ENCODE data around the gene ASTL.
"Not testable (repeated sequence)": the region's sequence is repeated elsewhere in the genome, so short reads cannot be mapped to it uniquely, and the experiment has no call there.

Gene ASTL

GRCh38 chr2:96145036-96145847 is 6.9 kb upstream of the ASTL start, which contains the start of gene DUSP2:
Gene DUSP2, minus strand, starts transcription at chr2:96145440. Its CDS starts 86 bp downstream, at chr2:96145354.
- DNase-seq, result no peak

DNA sequence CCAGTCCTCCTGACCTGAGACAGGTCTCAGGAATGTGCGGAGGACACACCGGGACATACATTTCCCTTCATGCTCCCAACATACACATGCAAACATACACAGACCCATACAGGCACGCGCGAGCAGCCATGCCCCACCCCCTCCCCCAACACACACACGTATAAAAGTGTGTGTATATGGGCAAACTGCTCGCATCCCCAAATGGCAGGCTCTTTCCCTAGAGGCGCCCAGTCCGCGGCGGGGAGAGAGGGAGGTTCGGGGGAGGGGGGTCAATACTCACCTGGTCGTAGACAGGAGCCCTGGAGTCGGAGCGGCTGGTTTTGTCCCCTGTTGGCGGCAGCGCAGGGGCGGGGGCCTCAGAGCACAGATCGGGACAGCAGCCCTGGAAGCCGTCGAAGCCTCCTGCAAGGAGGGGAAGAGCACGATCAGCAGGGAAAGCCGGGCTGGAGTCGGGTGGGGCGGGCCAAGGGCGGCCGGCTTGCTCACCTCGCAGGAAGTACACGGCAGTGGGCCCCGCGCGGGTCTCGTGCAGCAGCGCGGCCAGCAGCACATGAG is 6.3 kb upstream of the ASTL start:
- no peak for DNase-seq

DNA sequence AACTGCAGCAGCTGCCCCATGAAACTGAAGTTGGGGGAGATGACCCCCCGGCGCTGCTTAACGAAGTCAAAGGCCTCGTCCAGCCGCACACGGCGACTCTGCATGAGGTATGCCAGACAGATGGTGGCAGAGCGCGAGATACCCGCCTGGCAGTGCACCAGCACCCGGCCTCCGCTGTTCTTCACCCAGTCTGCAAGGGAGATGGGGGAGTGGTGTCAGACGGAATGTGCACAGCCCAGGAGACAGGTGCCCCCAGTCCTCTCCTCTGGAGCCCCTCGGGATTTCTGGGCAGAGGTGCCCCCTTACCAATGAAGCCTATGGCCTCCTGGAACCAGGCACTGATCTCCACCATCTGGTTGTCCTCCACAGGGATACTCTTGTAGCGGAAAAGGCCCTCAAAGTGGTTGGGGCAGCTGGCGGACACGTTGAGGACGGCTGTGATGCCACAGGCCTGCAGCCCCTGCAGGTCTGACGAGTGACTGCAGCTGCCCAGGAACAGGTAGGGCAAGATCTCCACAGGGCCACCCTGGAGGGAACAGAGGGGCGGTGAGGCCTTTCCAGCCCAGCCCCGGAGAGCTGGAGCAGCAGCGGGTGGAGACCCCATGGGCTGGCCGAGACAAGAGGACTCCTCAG is 5.7 kb upstream of the ASTL start:
- no peak for DNase-seq

- no peak for DNase-seq
These were observed 5.0 kb upstream of the ASTL start for GRCh38 chr2:96143231-96143847.

- no peak for DNase-seq
These were observed 4.2 kb upstream of the ASTL start for GRCh38 chr2:96142217-96143113.

DNA sequence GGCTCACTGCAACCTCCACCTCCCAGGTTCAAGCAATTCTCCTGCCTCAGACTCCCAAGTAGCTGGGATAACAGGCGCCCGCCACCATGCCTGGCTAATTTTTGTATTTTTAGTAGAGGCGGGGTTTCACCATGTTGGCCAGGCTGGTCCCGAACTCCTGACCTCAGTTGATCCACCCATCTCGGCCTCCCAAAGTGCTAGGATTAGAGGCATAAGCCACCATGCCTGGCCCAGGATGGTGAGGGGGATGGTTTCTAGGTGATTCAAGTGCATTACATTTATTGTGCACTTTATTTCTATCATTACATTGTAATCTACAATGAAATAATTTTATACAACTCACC is 3.3 kb upstream of the ASTL start:
- DNase-seq, result not testable (repeated sequence)

DNA sequence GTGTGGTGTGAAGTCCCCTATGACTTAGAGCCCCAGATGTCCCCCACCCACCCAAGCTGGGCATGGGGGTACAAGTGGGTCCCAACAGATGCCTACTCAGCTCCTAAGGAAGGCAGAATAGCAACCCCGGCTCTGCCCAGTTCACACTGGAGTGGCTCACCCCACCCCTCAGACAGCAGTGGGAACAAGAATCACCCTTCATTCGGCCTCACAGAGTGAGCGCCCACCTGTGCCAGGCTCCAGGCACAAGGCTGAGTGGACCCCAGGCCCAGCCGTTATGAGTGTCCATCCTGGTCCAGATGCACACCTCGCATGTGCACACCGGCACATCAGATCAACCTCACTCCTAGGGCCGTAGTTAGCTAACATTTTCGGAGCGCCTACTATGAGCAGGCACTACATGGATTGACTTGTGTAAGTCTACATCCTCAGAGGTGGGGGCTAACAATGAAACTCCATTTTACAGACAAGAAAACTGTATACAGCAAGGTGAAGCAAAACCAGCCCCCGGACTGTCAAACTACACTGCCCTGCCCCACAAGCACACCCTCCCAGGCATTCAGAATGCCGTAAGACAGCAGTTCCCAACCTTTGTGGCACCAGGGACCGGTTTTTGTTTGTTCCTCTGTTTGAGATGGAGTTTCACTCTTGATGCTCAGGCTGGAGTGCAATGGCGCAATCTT is 2.8 kb upstream of the ASTL start:
- no peak for DNase-seq

DNA sequence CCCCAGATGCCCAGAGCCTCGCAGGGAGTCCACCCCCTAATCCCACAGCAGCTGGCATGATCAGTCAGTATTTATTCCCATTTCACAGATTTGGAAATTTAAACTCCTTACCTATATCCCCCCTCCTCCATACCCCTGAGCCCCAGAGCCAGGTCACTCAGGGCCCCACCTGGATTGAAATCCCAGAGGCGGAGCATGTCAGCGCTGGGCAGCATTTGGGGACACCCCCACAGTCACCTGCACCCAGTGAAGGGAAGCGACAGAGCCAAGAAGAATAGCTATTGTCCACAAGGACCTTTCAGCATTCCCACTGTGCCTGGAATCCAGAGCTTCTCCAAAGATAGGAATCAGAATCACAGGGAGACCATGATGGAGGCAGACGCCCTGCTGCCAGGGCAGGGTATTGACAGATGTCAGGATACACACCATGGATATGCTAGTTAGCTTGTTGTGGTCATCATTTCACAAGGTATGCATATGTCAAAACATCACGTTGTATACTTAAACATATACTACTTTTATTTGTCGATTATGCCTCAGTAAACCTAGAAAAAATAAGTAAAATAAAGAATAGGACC is 968 bp upstream of the ASTL start:
- no peak for DNase-seq

DNA sequence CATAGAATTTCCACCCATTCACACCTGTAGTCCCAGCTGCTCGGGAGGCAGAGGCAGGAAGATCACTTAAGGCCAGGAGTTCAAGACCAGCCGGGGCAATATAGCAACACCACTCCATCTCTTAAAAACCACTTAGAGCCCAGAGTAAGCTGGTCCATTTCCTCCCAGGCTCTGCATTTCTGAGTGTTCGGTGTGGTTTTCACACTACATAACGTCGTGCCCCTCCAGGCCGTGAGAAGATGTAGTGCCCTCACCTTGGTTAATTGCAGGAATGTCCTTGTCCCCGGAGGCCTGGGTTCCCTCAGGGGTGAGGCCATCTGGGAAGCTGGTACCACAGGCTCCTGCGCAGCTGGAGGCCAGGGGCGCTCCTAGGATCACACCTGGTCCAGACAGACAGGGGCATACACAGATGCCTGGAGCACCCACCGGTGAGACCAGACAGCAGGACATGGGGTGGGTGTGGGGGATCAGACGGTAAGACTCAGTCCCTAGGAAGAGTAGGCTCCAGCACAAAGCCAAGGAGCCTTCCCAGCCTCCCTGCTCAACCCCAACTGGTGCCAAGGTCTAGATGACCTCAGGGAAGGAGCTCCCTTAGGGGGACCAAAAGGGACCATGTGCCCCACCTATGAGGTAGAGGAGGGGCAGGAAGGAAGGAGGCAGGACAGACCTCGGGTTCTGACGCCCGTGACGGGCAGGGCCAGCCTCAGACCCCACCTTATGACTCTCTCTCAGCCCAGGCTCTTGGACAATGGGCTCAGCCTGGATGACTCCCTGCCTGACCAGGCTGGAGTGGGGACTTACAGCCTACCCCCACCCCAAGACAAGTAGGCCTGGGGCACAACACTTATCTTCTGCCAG is 752 bp downstream of the ASTL start:
- DNase-seq, result no peak

DNA sequence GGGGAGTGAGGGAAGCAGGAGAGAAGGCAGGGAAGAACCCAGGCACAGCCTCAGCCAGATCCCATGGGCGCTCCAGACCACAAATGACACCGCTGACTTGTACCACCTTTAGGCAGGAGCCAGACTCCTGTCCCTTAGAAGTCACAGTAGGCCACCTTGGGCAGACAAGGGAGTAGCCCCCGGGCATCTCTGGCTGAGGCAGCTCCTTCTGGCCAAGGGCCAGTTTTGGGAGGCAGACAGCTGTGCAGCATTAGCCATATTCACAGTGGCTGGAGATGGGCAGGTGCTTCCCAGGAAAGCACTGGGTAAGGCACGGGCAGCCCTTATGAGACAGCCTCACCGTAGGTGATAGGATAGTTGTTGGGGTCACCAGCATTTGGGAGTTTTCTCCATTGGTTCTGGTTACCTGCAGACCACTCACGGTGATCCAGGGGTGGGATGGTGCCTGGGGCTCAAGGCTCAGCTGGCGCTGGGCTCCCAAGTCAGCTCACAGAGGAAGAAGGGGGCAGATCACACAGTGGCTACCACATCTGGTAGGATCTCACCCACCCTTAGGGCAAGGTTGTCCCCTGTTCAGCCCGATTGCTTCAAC is 2.1 kb downstream of the ASTL start:
- DNase-seq, result no peak

DNA sequence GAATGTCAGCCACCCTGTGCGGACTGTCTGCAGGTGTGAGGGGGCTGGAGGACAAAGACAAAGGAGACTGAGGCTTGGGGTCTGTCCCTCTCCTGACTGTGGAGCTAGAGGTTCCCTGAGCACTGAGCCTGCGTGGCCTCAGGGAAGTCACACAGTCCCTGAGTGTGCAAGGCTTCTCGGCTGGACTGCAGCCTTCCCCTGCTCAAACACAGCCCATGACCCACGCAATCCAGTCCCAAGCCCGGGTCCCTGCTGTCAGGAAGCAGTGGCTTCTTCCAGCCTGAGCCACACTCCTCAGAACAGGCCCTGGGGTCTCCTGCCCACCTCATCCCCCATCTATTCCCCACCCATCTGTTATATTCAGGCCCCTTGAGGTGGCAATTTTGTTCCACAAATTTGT is 2.7 kb downstream of the ASTL start:
- no peak for DNase-seq

DNA sequence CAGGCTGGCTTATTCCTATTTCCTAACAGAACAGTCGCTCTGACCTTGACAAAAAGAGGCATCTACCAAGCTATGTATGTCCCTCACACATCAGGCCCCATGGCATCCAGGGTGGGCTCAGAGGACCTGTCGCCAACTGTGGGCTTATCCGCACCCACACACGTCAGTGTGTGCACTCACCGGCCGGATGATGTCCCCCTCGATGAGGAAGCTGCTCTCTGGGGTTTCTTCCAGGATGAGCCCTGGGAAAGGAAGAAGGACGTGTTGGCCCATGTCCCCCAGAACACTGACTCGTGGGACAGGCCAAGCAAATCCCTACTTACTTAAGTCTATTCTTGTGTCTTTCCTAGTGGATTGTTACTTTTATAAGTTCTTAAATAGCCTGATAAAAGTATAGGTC is 3.1 kb downstream of the ASTL start:
- DNase-seq, result no peak

- no peak for DNase-seq
These were observed 3.9 kb downstream of the ASTL start for GRCh38 chr2:96134421-96134820.

DNA sequence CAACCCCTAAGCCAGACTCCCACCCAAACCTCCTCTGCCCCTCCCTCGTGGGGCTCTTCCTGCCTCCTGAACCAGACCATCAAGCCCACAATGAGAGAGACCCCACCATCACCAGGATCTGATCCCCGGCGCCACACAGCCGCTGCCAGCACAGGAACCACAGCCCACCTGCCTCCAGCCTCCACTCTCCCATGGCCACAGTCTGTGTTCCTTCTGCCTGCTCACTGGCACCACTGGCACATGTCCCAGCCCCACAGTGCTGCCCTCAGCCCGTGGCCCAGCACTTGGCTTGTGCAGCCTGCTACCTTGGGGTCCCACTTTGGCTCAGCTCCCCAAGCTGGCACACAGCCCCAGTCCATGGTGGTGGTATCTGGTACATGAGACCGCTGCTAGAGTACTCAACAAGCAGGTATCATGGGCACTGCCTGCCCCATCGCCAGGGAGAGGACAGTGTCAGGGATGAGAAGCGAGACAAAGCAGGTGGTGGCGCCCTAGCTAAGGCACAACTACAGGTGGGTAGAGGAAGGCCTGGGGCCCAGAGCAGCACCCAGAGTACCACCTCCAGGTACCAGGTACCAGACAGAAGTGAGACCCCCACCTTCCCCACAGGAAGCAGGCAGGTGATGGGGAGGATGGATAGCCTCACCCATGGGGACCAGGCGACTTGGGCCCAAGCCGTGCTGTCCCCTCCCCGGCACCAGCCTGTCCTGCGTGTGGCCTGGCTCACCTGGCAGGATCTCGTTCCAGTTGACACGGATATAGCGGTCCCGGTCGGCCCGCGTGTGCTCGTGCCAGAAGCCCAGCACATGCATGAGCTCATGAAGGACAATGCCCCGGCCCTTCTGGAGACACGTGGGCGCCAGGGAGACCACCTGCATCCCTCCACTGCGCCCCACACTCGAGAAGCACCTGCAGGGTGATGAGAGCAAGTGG is 6.2 kb downstream of the ASTL start:
- no peak for DNase-seq

DNA sequence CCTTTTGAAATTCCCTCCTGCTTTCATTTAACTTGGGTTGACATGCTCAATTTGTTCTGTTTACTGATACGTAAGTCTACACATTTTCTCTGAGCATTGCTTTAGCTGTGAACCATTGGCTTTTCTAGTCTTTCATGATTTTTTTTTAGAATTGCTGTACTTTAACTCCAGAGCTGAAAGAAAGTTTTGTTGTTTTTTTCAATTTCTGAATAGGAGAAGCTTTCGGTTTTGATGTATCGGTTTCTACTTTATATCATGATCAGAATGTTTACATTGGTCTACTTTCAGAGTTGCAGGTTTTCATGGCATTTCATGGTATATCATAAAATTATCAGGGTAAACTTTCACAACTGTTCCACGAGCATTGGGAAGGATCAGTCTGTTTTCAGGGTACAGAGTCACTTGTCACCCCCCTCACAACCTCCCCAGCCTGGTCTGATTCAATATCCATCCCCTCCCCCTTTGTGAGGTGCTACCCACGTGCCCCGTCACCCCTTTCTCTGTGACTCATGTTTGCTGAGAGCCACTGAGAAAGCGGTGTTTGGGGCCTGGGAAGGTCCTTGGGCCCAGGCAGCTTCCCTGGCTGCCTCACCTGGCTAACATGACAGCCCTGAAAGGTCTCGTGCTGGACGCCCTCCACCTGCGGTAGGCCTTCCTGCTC is 7.0 kb downstream of the ASTL start:
- no peak for DNase-seq

DNA sequence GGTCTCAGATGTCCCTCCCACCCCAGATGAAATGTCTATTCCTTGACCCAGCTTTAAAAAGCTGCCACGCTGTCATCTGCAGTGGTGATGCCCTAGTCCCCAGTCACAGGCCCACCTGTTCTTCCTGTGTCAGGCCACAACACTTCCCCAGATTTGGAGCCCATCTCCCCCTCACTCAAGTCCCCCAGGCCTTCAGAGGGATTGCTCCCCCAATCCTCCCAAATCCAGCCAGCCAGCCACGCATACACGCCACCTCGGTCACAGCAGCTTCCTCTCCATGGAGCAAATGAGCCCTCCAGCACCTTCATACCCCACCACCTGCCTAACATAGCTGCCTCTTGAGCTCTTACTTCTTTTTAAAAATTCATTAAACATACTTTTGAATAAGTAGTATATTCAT is 7.8 kb downstream of the ASTL start:
- DNase-seq, result no peak

GRCh38 chr2:96129528-96130120 is 8.7 kb downstream of the ASTL start:
- no peak for DNase-seq

GRCh38 chr2:96128456-96128855 is 9.8 kb downstream of the ASTL start:
- no peak for DNase-seq

Measured in NCI-H1417 treated with DMSO at 0.1 percent for 48 hours (cell line).